ENCODE data around the gene GKAP1. TPM values are rescaled to one million over a fixed set of nuclear protein-coding genes. Genes with fewer than 3 reads are reported as not detected.
"Not testable (repeated sequence)": the region's sequence is repeated elsewhere in the genome, so short reads cannot be mapped to it uniquely, and the experiment has no call there.

Gene GKAP1
- polyA plus RNA-seq, 1 donor (not counting 4 experiments of a cell fraction or from before 2014, with no cell fraction given), result 0.62 TPM

DNA sequence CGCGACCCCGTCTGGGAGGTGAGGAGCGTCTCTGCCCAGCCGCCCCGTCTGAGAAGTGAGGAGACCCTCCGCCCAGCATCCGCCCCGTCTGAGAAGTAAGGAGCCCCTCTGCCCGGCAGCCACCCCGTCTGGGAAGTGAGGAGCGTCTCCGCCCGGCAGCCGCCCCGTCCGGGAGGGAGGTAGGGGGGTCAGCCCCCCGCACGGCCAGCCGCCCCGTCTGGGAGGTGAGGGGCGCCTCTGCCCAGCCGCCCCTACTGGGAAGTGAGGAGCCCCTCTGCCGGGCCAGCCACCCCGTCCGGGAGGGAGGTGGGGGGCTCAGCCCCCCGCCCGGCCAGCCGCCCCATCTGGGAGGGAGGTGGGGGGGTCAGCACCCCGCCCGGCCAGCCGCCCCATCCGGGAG is 13.6 kb downstream of the GKAP1 start:
- H3K4me1 ChIP-seq (ENCODE audit: control insufficient read depth, extremely low read depth, insufficient read depth, low read length); H3K9me1 ChIP-seq (ENCODE audit: control insufficient read depth, extremely low read depth, insufficient read depth, low read length); H4K20me1 ChIP-seq (ENCODE audit: control insufficient read depth, extremely low read depth, insufficient read depth, low read length); H3K79me2 ChIP-seq (ENCODE audit: control insufficient read depth, insufficient read depth, low read length); H3K27ac ChIP-seq (ENCODE audit: control insufficient read depth, insufficient read depth, low read length); H3K9me3 ChIP-seq (ENCODE audit: control insufficient read depth, low read depth, low read length); DNase-seq (ENCODE audit: low read depth, low spot score); H3K9ac ChIP-seq (ENCODE audit: control insufficient read depth, extremely low read depth, insufficient read depth, low read length); dilution Hi-C loops (cut with MboI; ENCODE audit: extremely low pct_ligation_motif_present, low sequenced_read_pairs); FAIRE-seq; H2AFZ ChIP-seq (ENCODE audit: control insufficient read depth, low read length); H3K4me3 ChIP-seq (ENCODE audit: control insufficient read depth in 2 of 3, extremely low read depth in 1 of 3, insufficient read depth in 2 of 3, low read depth in 1 of 3, low read length in 3 of 3); H3K4me2 ChIP-seq (ENCODE audit: control insufficient read depth, extremely low read depth, insufficient read depth, low read depth, low read length); H3K36me3 ChIP-seq (ENCODE audit: control insufficient read depth in 2 of 2, extremely low read depth in 1 of 2, insufficient read depth in 2 of 2, low read length in 2 of 2); H3K27me3 ChIP-seq (ENCODE audit: control insufficient read depth, extremely low read depth, insufficient read depth, low read length): not testable (repeated sequence)

DNA sequence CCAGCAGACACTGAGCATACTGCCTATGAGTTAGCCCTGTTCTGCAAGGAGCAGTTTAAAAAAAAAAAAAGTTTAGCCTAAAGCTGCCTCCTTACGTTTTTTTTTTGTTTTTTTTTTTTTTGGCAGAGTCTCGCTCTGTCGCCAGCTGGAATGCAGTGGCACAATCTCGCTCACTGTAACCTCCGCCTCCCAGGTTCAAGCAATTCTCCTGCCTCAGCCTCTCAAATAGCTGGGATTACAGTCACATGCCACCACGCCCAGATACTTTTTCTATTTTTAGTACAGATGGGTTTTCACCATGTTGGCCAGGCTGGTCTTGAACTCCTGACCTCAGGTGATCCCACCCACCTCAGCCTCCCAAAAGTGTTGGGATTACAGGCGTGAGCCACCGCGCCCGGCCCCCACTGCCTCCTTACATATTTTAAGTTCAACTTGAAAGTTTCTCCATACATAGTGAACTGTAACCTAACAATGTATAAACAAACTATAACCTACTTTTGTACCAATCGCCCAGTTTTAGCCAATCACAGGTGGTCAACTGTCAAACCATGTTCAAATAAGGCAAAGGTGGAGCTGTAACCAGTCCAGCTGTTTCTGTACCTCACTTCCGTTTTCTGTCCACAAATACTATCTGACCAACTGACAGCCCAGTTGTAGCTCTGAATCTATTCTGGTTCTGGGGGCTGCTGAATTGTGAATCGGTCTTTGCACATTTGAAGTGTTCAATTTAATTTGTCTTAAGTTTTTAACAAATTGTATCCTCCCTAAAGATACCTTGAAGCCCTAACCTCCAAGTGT is 17.1 kb downstream of the GKAP1 start:
- dilution Hi-C loops (cut with MboI; ENCODE audit: extremely low pct_ligation_motif_present, low sequenced_read_pairs), result no loop called here
- Histone ChIP-seq H3K4me1 (ENCODE audit: control insufficient read depth, extremely low read depth, insufficient read depth, low read length) (no peaks in the 10 kb centered on the region), H3K4me2 (ENCODE audit: control insufficient read depth, extremely low read depth, insufficient read depth, low read depth, low read length) (no peak overlapping the region)

More for the DNA sequence above, 17.1 kb downstream of the GKAP1 start:
- no peaks in the 10 kb centered on the region for H3K27me3 ChIP-seq (ENCODE audit: control insufficient read depth, extremely low read depth, insufficient read depth, low read length)
- DNase-seq (ENCODE audit: low read depth, low spot score) (no peak), FAIRE-seq (no peak)
- no peak overlapping the region for H3K27ac ChIP-seq (ENCODE audit: control insufficient read depth, insufficient read depth, low read length)
- H4K20me1 ChIP-seq (ENCODE audit: control insufficient read depth, extremely low read depth, insufficient read depth, low read length), result no peaks in the 10 kb centered on the region
- no peaks in the 10 kb centered on the region for H3K79me2 ChIP-seq (ENCODE audit: control insufficient read depth, insufficient read depth, low read length)
- H3K9ac ChIP-seq (ENCODE audit: control insufficient read depth, extremely low read depth, insufficient read depth, low read length), result no peak overlapping the region
- H3K9me1 ChIP-seq (ENCODE audit: control insufficient read depth, extremely low read depth, insufficient read depth, low read length), result no peaks in the 10 kb centered on the region
- H3K9me3 ChIP-seq (ENCODE audit: control insufficient read depth, low read depth, low read length), result no peaks in the 10 kb centered on the region
- no peaks in the 10 kb centered on the region for H3K36me3 ChIP-seq (ENCODE audit: control insufficient read depth in 2 of 2, extremely low read depth in 1 of 2, insufficient read depth in 2 of 2, low read length in 2 of 2)
- H3K4me3 ChIP-seq (ENCODE audit: control insufficient read depth in 2 of 3, extremely low read depth in 1 of 3, insufficient read depth in 2 of 3, low read depth in 1 of 3, low read length in 3 of 3), result no peak overlapping the region
- TF ChIP-seq EZH2 (IDR thresholded peaks at IDR 0.05; ENCODE audit: low read length) (no peak), CTCF (optimal IDR thresholded peaks at IDR 0.05 in 1 of 3, IDR thresholded peaks at IDR 0.05 in 1 of 3, conservative IDR thresholded peaks at IDR 0.05 in 1 of 3; ENCODE audit: extremely low read depth in 1 of 3, insufficient read depth in 2 of 3, low read length in 3 of 3) (no peak)
- no peak overlapping the region for H2AFZ ChIP-seq (ENCODE audit: control insufficient read depth, low read length)
